ENCODE data around the gene CTCF. TPM values are rescaled to one million over a fixed set of nuclear protein-coding genes. Genes with fewer than 3 reads are reported as not detected.

Gene CTCF
- total and polyA plus RNA-seq, 2 donors (not counting 3 experiments of a cell fraction or from before 2014, with no cell fraction given), result 20.7 to 40.0 TPM

GRCh38 chr16:67653789-67654402 is 91.6 kb downstream of the CTCF start:
- POLR2A ChIA-PET, result interaction anchor here (0.5 kb wide), 1 partner anchor 9 kb away, joined by 4 read pairs; no protein-coding TSS in a partner anchor
- H2AFZ ChIP-seq (ENCODE audit: low read depth, low read length), result no peak overlapping the region
- dilution Hi-C loops (cut with MboI; ENCODE audit: extremely low pct_ligation_motif_present, low sequenced_read_pairs), result no loop called here

More at GRCh38 chr16:67653789-67654402, 91.6 kb downstream of the CTCF start:
- CTCF ChIA-PET, result interaction anchor here (1.6 kb wide), 1 partner anchor 133 kb away, joined by 6 read pairs; no protein-coding TSS in a partner anchor
- TF ChIP-seq, protein P1, sequence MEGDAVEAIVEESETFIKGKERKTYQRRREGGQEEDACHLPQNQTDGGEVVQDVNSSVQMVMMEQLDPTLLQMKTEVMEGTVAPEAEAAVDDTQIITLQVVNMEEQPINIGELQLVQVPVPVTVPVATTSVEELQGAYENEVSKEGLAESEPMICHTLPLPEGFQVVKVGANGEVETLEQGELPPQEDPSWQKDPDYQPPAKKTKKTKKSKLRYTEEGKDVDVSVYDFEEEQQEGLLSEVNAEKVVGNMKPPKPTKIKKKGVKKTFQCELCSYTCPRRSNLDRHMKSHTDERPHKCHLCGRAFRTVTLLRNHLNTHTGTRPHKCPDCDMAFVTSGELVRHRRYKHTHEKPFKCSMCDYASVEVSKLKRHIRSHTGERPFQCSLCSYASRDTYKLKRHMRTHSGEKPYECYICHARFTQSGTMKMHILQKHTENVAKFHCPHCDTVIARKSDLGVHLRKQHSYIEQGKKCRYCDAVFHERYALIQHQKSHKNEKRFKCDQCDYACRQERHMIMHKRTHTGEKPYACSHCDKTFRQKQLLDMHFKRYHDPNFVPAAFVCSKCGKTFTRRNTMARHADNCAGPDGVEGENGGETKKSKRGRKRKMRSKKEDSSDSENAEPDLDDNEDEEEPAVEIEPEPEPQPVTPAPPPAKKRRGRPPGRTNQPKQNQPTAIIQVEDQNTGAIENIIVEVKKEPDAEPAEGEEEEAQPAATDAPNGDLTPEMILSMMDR (IDR thresholded peaks at IDR 0.05; ENCODE audit: extremely low read depth in 1 of 2, insufficient read depth in 1 of 2, low read depth in 1 of 2, low read length in 2 of 2), result no peak
- TF ChIP-seq POLR2AphosphoS5 (IDR thresholded peaks at IDR 0.05; ENCODE audit: insufficient read depth, low read depth, low read length), result no peak
- no peak for TF ChIP-seq FOS (IDR thresholded peaks at IDR 0.05; ENCODE audit: borderline replicate concordance, insufficient read depth, low read length)
- no peak for TF ChIP-seq POLR2A (IDR thresholded peaks at IDR 0.05; ENCODE audit: low read depth, low read length)
- no peak for TF ChIP-seq MYC (IDR thresholded peaks at IDR 0.05; ENCODE audit: low read depth, low read length)
- TF ChIP-seq, protein P2, sequence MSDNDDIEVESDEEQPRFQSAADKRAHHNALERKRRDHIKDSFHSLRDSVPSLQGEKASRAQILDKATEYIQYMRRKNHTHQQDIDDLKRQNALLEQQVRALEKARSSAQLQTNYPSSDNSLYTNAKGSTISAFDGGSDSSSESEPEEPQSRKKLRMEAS (IDR thresholded peaks at IDR 0.05; ENCODE audit: insufficient read depth, insufficient read length), result no peak
- no peak for TF ChIP-seq EZH2 (IDR thresholded peaks at IDR 0.05; ENCODE audit: borderline replicate concordance, low read depth, low read length, severe bottlenecking)
- TF ChIP-seq GATA2 (IDR thresholded peaks at IDR 0.05; ENCODE audit: insufficient read depth, insufficient read length, low read depth, low read length), result no peak
- no peak for TF ChIP-seq JUN (IDR thresholded peaks at IDR 0.05; ENCODE audit: borderline replicate concordance, insufficient read depth, insufficient read length, low read depth)
- H3K4me1 ChIP-seq (ENCODE audit: control insufficient read depth, extremely low read depth, insufficient read depth, low read length), result peaks cover 5% of the 10 kb centered on the region
- DNase-seq (ENCODE audit: low read depth, low spot score) (no peak), FAIRE-seq (no peak)
- H3K27ac ChIP-seq (ENCODE audit: insufficient read depth, low read depth, low read length), result no peak overlapping the region
- H3K36me3 ChIP-seq (ENCODE audit: control insufficient read depth in 2 of 2, extremely low read depth in 1 of 2, insufficient read depth in 2 of 2, low read length in 2 of 2), result no peaks in the 10 kb centered on the region
- H3K27me3 ChIP-seq (ENCODE audit: control insufficient read depth in 2 of 2, insufficient read depth in 2 of 2, low read length in 2 of 2), result peaks cover 34 to 35% of the 10 kb centered on the region in 2 experiments
- BruUV-seq (replicated peaks), result no TSS peak
- H3K4me2 ChIP-seq (ENCODE audit: insufficient read depth, low read length), result no peak overlapping the region
- no peaks in the 10 kb centered on the region for H3K9me3 ChIP-seq (replicated peaks; ENCODE audit: control insufficient read depth, insufficient read depth, low read length)
- no peaks in the 10 kb centered on the region for H3K9me1 ChIP-seq (replicated peaks; ENCODE audit: control insufficient read depth, extremely low read depth, insufficient read depth, low read length)
- no peak overlapping the region for H3K4me3 ChIP-seq (replicated peaks in 1 of 3; ENCODE audit: insufficient read depth in 1 of 3, low read depth in 1 of 3, low read length in 3 of 3)
- no peaks in the 10 kb centered on the region for H4K20me1 ChIP-seq (replicated peaks; ENCODE audit: control insufficient read depth, extremely low read depth, insufficient read depth, low read length)
- intact Hi-C loops (cut with micrococcal nuclease), result no loop called here
- H3K9ac ChIP-seq (replicated peaks; ENCODE audit: extremely low read depth, insufficient read depth, low read length), result no peak overlapping the region
- H3K79me2 ChIP-seq (ENCODE audit: control insufficient read depth, insufficient read depth, low read length), result no peaks in the 10 kb centered on the region

All from endothelial cell of umbilical vein (primary cell).